ENCODE results near the gene CTR9.

The CTR9 gene

GRCh38 chr11:10752061-10752460 lies 1.0 kb downstream of the CTR9 start:
- Histone ChIP-seq H3K27me3 (ENCODE audit: insufficient read depth, insufficient read length) (no peaks in the 10 kb centered on the region), H3K9me3 (ENCODE audit: insufficient read depth, low read length) (no peaks in the 10 kb centered on the region), H3K36me3 (ENCODE audit: insufficient read depth, insufficient read length, low read length) (peaks cover 43% of the 10 kb centered on the region), H3K4me1 (ENCODE audit: insufficient read depth, insufficient read length) (no peaks in the 10 kb centered on the region), H3K4me3 (ENCODE audit: insufficient read length, low read depth) (peak overlapping the region; percentile 80), H3K9ac (ENCODE audit: insufficient read length, low read depth) (peak overlapping the region; percentile 92)
- DNase-seq (ENCODE audit: low read depth, low spot score) = no peak
- TF ChIP-seq ZNF274 (IDR thresholded peaks at IDR 0.05; ENCODE audit: low read depth, low read length) (no peak), YY1 (IDR thresholded peaks at IDR 0.05; ENCODE audit: insufficient read depth, insufficient read length) (no peak), SUZ12 (IDR thresholded peaks at IDR 0.05; ENCODE audit: extremely low read depth, insufficient read depth, insufficient read length) (no peak)

- H3K36me3 ChIP-seq (ENCODE audit: insufficient read depth, insufficient read length, low read length) = peaks cover 47% of the 10 kb centered on the region
- H3K9ac ChIP-seq (ENCODE audit: insufficient read length, low read depth) = no peak overlapping the region
- no peak for TF ChIP-seq ZNF274 (IDR thresholded peaks at IDR 0.05; ENCODE audit: low read depth, low read length)
- TF ChIP-seq YY1 (IDR thresholded peaks at IDR 0.05; ENCODE audit: insufficient read depth, insufficient read length) = no peak
- H3K4me3 ChIP-seq (ENCODE audit: insufficient read length, low read depth) = peak overlapping the region; percentile 80
- H3K4me1 ChIP-seq (ENCODE audit: insufficient read depth, insufficient read length) = no peaks in the 10 kb centered on the region
- DNase-seq (ENCODE audit: low read depth, low spot score) = no peak
- no peaks in the 10 kb centered on the region for H3K9me3 ChIP-seq (ENCODE audit: insufficient read depth, low read length)
- no peaks in the 10 kb centered on the region for H3K27me3 ChIP-seq (ENCODE audit: insufficient read depth, insufficient read length)
Measured at GRCh38 chr11:10752486-10752885, 1.4 kb downstream of the CTR9 start.

GRCh38 chr11:10758957-10759356 lies 7.9 kb downstream of the CTR9 start:
- TF ChIP-seq YY1 (IDR thresholded peaks at IDR 0.05; ENCODE audit: insufficient read depth, insufficient read length) = no peak
- TF ChIP-seq SUZ12 (IDR thresholded peaks at IDR 0.05; ENCODE audit: extremely low read depth, insufficient read depth, insufficient read length) = no peak
- TF ChIP-seq ZNF274 (IDR thresholded peaks at IDR 0.05; ENCODE audit: low read depth, low read length) = no peak
- no peak overlapping the region for H3K9ac ChIP-seq (ENCODE audit: insufficient read length, low read depth)
- no peaks in the 10 kb centered on the region for H3K9me3 ChIP-seq (ENCODE audit: insufficient read depth, low read length)
- DNase-seq (ENCODE audit: low read depth, low spot score) = no peak
- no peaks in the 10 kb centered on the region for H3K27me3 ChIP-seq (ENCODE audit: insufficient read depth, insufficient read length)
- peaks cover 73% of the 10 kb centered on the region for H3K36me3 ChIP-seq (ENCODE audit: insufficient read depth, insufficient read length, low read length)
- H3K4me1 ChIP-seq (ENCODE audit: insufficient read depth, insufficient read length) = no peaks in the 10 kb centered on the region
- H3K4me3 ChIP-seq (ENCODE audit: insufficient read length, low read depth) = no peak overlapping the region

- no peak for DNase-seq (ENCODE audit: low read depth, low spot score)
- no peaks in the 10 kb centered on the region for H3K9me3 ChIP-seq (ENCODE audit: insufficient read depth, low read length)
- H3K36me3 ChIP-seq (ENCODE audit: insufficient read depth, insufficient read length, low read length) = peaks cover 63% of the 10 kb centered on the region
- H3K9ac ChIP-seq (ENCODE audit: insufficient read length, low read depth) = no peak overlapping the region
- TF ChIP-seq ZNF274 (IDR thresholded peaks at IDR 0.05; ENCODE audit: low read depth, low read length) (no peak), YY1 (IDR thresholded peaks at IDR 0.05; ENCODE audit: insufficient read depth, insufficient read length) (no peak), SUZ12 (IDR thresholded peaks at IDR 0.05; ENCODE audit: extremely low read depth, insufficient read depth, insufficient read length) (no peak)
- no peaks in the 10 kb centered on the region for H3K4me1 ChIP-seq (ENCODE audit: insufficient read depth, insufficient read length)
- no peaks in the 10 kb centered on the region for H3K27me3 ChIP-seq (ENCODE audit: insufficient read depth, insufficient read length)
- no peak overlapping the region for H3K4me3 ChIP-seq (ENCODE audit: insufficient read length, low read depth)
Measured at GRCh38 chr11:10761085-10761698, 10.1 kb downstream of the CTR9 start.

GRCh38 chr11:10762185-10762584 lies 11.1 kb downstream of the CTR9 start:
- no peaks in the 10 kb centered on the region for H3K9me3 ChIP-seq (ENCODE audit: insufficient read depth, low read length)
- no peak overlapping the region for H3K9ac ChIP-seq (ENCODE audit: insufficient read length, low read depth)
- DNase-seq (ENCODE audit: low read depth, low spot score) = no peak
- no peaks in the 10 kb centered on the region for H3K27me3 ChIP-seq (ENCODE audit: insufficient read depth, insufficient read length)
- no peak for TF ChIP-seq YY1 (IDR thresholded peaks at IDR 0.05; ENCODE audit: insufficient read depth, insufficient read length)
- no peak for TF ChIP-seq SUZ12 (IDR thresholded peaks at IDR 0.05; ENCODE audit: extremely low read depth, insufficient read depth, insufficient read length)
- no peak for TF ChIP-seq ZNF274 (IDR thresholded peaks at IDR 0.05; ENCODE audit: low read depth, low read length)
- H3K36me3 ChIP-seq (ENCODE audit: insufficient read depth, insufficient read length, low read length) = peaks cover 55% of the 10 kb centered on the region
- no peaks in the 10 kb centered on the region for H3K4me1 ChIP-seq (ENCODE audit: insufficient read depth, insufficient read length)
- no peak overlapping the region for H3K4me3 ChIP-seq (ENCODE audit: insufficient read length, low read depth)

- Histone ChIP-seq H3K4me3 (ENCODE audit: insufficient read length, low read depth) (no peak overlapping the region), H3K9me3 (ENCODE audit: insufficient read depth, low read length) (no peaks in the 10 kb centered on the region), H3K27me3 (ENCODE audit: insufficient read depth, insufficient read length) (no peaks in the 10 kb centered on the region), H3K9ac (ENCODE audit: insufficient read length, low read depth) (no peak overlapping the region), H3K4me1 (ENCODE audit: insufficient read depth, insufficient read length) (no peaks in the 10 kb centered on the region), H3K36me3 (ENCODE audit: insufficient read depth, insufficient read length, low read length) (peaks cover 52% of the 10 kb centered on the region)
- no peak for DNase-seq (ENCODE audit: low read depth, low spot score)
- TF ChIP-seq YY1 (IDR thresholded peaks at IDR 0.05; ENCODE audit: insufficient read depth, insufficient read length) (no peak), SUZ12 (IDR thresholded peaks at IDR 0.05; ENCODE audit: extremely low read depth, insufficient read depth, insufficient read length) (no peak), ZNF274 (IDR thresholded peaks at IDR 0.05; ENCODE audit: low read depth, low read length) (no peak)
Measured at GRCh38 chr11:10762913-10763421, 11.9 kb downstream of the CTR9 start.

GRCh38 chr11:10763766-10764165 lies 12.7 kb downstream of the CTR9 start:
- H3K27me3 ChIP-seq (ENCODE audit: insufficient read depth, insufficient read length) = no peaks in the 10 kb centered on the region
- peaks cover 49% of the 10 kb centered on the region for H3K36me3 ChIP-seq (ENCODE audit: insufficient read depth, insufficient read length, low read length)
- H3K9ac ChIP-seq (ENCODE audit: insufficient read length, low read depth) = no peak overlapping the region
- TF ChIP-seq YY1 (IDR thresholded peaks at IDR 0.05; ENCODE audit: insufficient read depth, insufficient read length) = no peak
- H3K4me1 ChIP-seq (ENCODE audit: insufficient read depth, insufficient read length) = no peaks in the 10 kb centered on the region
- no peaks in the 10 kb centered on the region for H3K9me3 ChIP-seq (ENCODE audit: insufficient read depth, low read length)
- H3K4me3 ChIP-seq (ENCODE audit: insufficient read length, low read depth) = no peak overlapping the region
- DNase-seq (ENCODE audit: low read depth, low spot score) = no peak
